Psoas muscle (tissue), 8 donors: ENCODE data around the gene RHO. TPM values are rescaled to one million over a fixed set of nuclear protein-coding genes. Genes with fewer than 3 reads are reported as not detected.
"Not testable (repeated sequence)": the region's sequence is repeated elsewhere in the genome, so short reads cannot be mapped to it uniquely, and the experiment has no call there.

Source experiments
- ATAC-seq, 4 donors: fragments of 200-7000 bp; cut with Tn5 transposase; one replicate each; pipeline ENCODE4 v1.9.1; 2020; ENCODE audit warnings: moderate library complexity in 3 of 4, mild to moderate bottlenecking in 2 of 4
- DNase-seq, 2 donors: peaks; one replicate each; pipeline ENCODE4 v3.0.0-alpha.2; 2020
- H3K27ac ChIP-seq: fragments of 200-600 bp; one replicate; pipeline ENCODE4 v1.8.0; 2022
- H3K27me3 ChIP-seq, 3 donors: fragments of 200-600 bp in 1 of 3; one replicate each; pipeline versions ENCODE4 v1.6.1 to v1.8.0; 2013 to 2022; ENCODE audit warnings: low read length in 2 of 3, mild to moderate bottlenecking in 2 of 3, moderate library complexity in 1 of 3; ENCODE audit not compliant: insufficient read depth in 3 of 3
- H3K36me3 ChIP-seq, 2 donors: fragments of 200-600 bp in 1 of 2; one replicate each; pipeline versions ENCODE4 v1.6.1 to v1.8.0; 2013 to 2022; ENCODE audit warnings: low read depth in 1 of 2, mild to moderate bottlenecking in 1 of 2, moderate library complexity in 1 of 2; ENCODE audit not compliant: insufficient read depth in 1 of 2
- H3K4me1 ChIP-seq: fragments of 200-600 bp; one replicate; pipeline ENCODE4 v1.8.0; 2022
- H3K4me3 ChIP-seq: fragments of 200-600 bp; one replicate; pipeline ENCODE4 v1.8.0; 2022; ENCODE audit warnings: mild to moderate bottlenecking
- H3K9me3 ChIP-seq: fragments of 200-600 bp; one replicate; pipeline ENCODE4 v1.8.0; 2022
- CTCF ChIP-seq: fragments of 200-600 bp; IDR thresholded peaks from one replicate; pipeline ENCODE4 v1.8.0; 2022; ENCODE audit warnings: antibody characterized with exemption
- WGBS, 3 donors: extraction: QIAGEN DNeasy Blood & Tissue Kit; methylation state at CpG; one replicate each; pipeline versions ENCODE4 v1.1.6 to v1.1.7; 2013; 5-methylcytosine and 5-hydroxymethylcytosine counted together
- intact Hi-C, 2 donors: fragments of 100-400 bp; cut with DNase I; formaldehyde crosslinking; loops; one replicate each; pipeline versions ENCODE4 v1.11.0 to v1.14.2; 2022
- polyA plus RNA-seq, 3 donors: library from polyadenylated mRNA; stranded (reverse); fragments of 200-250 nt; gene quantifications; one replicate each; pipeline ENCODE4 v1.2.3, GENCODE V29; 2013
- total RNA-seq, 4 donors: library from RNA; stranded (reverse); fragmentation: NEBNext Ultra II Directional in 2 of 4; extraction: Animal tissue kit (Norgen Biotek cat#: 25700) in 2 of 4; gene quantifications; one replicate each; pipeline versions ENCODE4 v1.2.1 to v1.2.4, GENCODE V29; 2021 to 2023
- donor health status: healthy with polysubstance abuse.
- donor health status: DM: no; HTN: no; CAD: no; lungs with moderate emphysema.
- donor health status: Bipolar disorder and iron deficiency.
- donor health status: healthy.
- donor health status: DM: yes; HTN: yes; CAD: no.
- donor health status: DM: no; HTN: no; CAD: no.
- donor health status: DM: no; HTN: no; CAD: no.
- donor health status: DM: yes; HTN: yes; CAD: no.

RHO gene
- total and polyA plus RNA-seq, 7 donors = 0.01 TPM; not detected in 6

GRCh38 chr3:129497876-129498275 lies 30.6 kb upstream of the RHO start:
- H3K27me3 ChIP-seq, H3K36me3 ChIP-seq, intact Hi-C loops, DNase-seq, H3K27ac ChIP-seq, H3K4me3 ChIP-seq, ATAC-seq, H3K9me3 ChIP-seq: not testable (repeated sequence)
- H3K4me1 ChIP-seq = peaks cover 14% of the 10 kb centered on the region
- WGBS, 3 donors = 86 to 95% (median 90%) methylated on average over 2 of the region's 2 CpGs

- H3K9me3 ChIP-seq, H3K27me3 ChIP-seq, H3K36me3 ChIP-seq, intact Hi-C loops, DNase-seq, ATAC-seq, H3K4me3 ChIP-seq, H3K27ac ChIP-seq: not testable (repeated sequence)
- 74 to 83% (median 75%) methylated on average over 7 to 8 of the region's 8 CpGs for WGBS, 3 donors
- H3K4me1 ChIP-seq = peaks cover 14% of the 10 kb centered on the region
Observed at GRCh38 chr3:129498603-129499488, 29.6 kb upstream of the RHO start.

- intact Hi-C loops, H3K36me3 ChIP-seq, DNase-seq, H3K9me3 ChIP-seq, ATAC-seq, H3K27me3 ChIP-seq, H3K4me3 ChIP-seq: not testable (repeated sequence)
- H3K27ac ChIP-seq = peak overlapping the region; percentile 36
- peaks cover 18% of the 10 kb centered on the region for H3K4me1 ChIP-seq
- WGBS, 3 donors = 71 to 81% (median 76%) methylated on average over 12 to 13 of the region's 14 CpGs
Observed at GRCh38 chr3:129499604-129500333, 28.7 kb upstream of the RHO start.

GRCh38 chr3:129500334-129500658 lies 28.1 kb upstream of the RHO start:
- WGBS, 3 donors = 85 to 91% (median 87%) methylated on average over 5 of the region's 5 CpGs
- intact Hi-C loops = no loop called here

GRCh38 chr3:129501630-129502029 lies 26.8 kb upstream of the RHO start:
- H3K27me3 ChIP-seq = no peaks in the 10 kb centered on the region
- no peak for ATAC-seq
- intact Hi-C loops = no loop called here
- H3K36me3 ChIP-seq = no peaks in the 10 kb centered on the region
- TF ChIP-seq CTCF = no peak
- no peak for DNase-seq
- H3K27ac ChIP-seq = no peak overlapping the region
- H3K9me3 ChIP-seq = no peaks in the 10 kb centered on the region
- peaks cover 34% of the 10 kb centered on the region for H3K4me1 ChIP-seq
- WGBS, 3 donors = 37 to 64% (median 44%) methylated on average over 5 of the region's 5 CpGs
- no peak overlapping the region for H3K4me3 ChIP-seq

More at GRCh38 chr3:129500334-129500658, 28.1 kb upstream of the RHO start:
- Histone ChIP-seq H3K4me3 (no peak overlapping the region), H3K27ac (peak overlapping the region; percentile 36), H3K27me3 (no peaks in the 10 kb centered on the region), H3K36me3 (no peaks in the 10 kb centered on the region), H3K9me3 (no peaks in the 10 kb centered on the region), H3K4me1 (peaks cover 23% of the 10 kb centered on the region)
- DNase-seq = no peak
- ATAC-seq = no peak
- TF ChIP-seq CTCF = no peak
